Heart left ventricle (tissue), 16 donors: ENCODE results near the gene PACSIN3. TPM values are rescaled to one million over a fixed set of nuclear protein-coding genes. Genes with fewer than 3 reads are reported as not detected.
A peak's percentile ranks its signal among the peaks of the same experiment; 100 is the strongest.

Experiments
- ATAC-seq, 4 donors: fragments of 200-7000 bp; cut with Tn5 transposase; one replicate each; pipeline ENCODE4 v1.9.1; 2020 to 2022; ENCODE audit warnings: moderate library complexity in 4 of 4, mild to moderate bottlenecking in 3 of 4, moderate number of reproducible peaks in 1 of 4
- DNase-seq, 5 donors: peaks; one replicate each; pipeline ENCODE4 v3.0.0-alpha.2; 2020
- H3K27ac ChIP-seq, 12 donors: fragments of 200-600 bp; sonication (generic) in 4 of 12; one replicate each; pipeline versions ENCODE4 v1.5.0 to v1.8.0; 2016 to 2022; ENCODE audit warnings: mild to moderate bottlenecking in 2 of 12
- H3K27me3 ChIP-seq, 9 donors: fragments of 200-600 bp; sonication (generic) in 2 of 9; one replicate each; pipeline versions ENCODE4 v1.5.1 to v1.8.0; 2016 to 2022; ENCODE audit warnings: mild to moderate bottlenecking in 3 of 9
- H3K36me3 ChIP-seq, 9 donors: fragments of 200-600 bp; sonication (generic) in 2 of 9; one replicate each; pipeline versions ENCODE4 v1.5.0 to v1.8.0; 2018 to 2022; ENCODE audit warnings: mild to moderate bottlenecking in 2 of 9
- H3K4me1 ChIP-seq, 12 donors: fragments of 200-600 bp; sonication (generic) in 4 of 12; one replicate each; pipeline versions ENCODE4 v1.5.0 to v1.8.0; 2016 to 2022; ENCODE audit warnings: mild to moderate bottlenecking in 3 of 12
- H3K4me3 ChIP-seq, 12 donors: fragments of 200-600 bp; sonication (generic) in 4 of 12; one replicate each; pipeline versions ENCODE4 v1.5.0 to v1.8.0; 2017 to 2022; ENCODE audit warnings: mild to moderate bottlenecking in 9 of 12, moderate library complexity in 4 of 12
- H3K9me3 ChIP-seq, 12 donors: fragments of 200-600 bp; sonication (generic) in 4 of 12; one replicate each; pipeline versions ENCODE4 v1.5.0 to v1.8.0; 2016 to 2022; ENCODE audit warnings: mild to moderate bottlenecking in 1 of 12
- CTCF ChIP-seq, 12 donors: fragments of 200-600 bp; sonication (generic) in 4 of 12; IDR thresholded peaks; one replicate each; pipeline versions ENCODE4 v1.5.0 to v1.8.0; 2018 to 2022; ENCODE audit warnings: antibody characterized with exemption in 12 of 12, mild to moderate bottlenecking in 5 of 12
- POLR2A ChIP-seq, 2 donors: fragments of 450-650 bp; IDR thresholded peaks; one replicate each; pipeline ENCODE4 v1.6.1; 2017; ENCODE audit warnings: antibody characterized with exemption in 2 of 2, mild to moderate bottlenecking in 2 of 2, moderate library complexity in 2 of 2
- WGBS, 4 donors: extraction: QIAGEN DNeasy Blood & Tissue Kit in 2 of 4; methylation state at CpG; one replicate each; pipeline versions ENCODE4 v1.1.5 to v1.1.7; 2013 to 2018; 5-methylcytosine and 5-hydroxymethylcytosine counted together
- intact Hi-C, 10 donors: fragments of 100-400 bp; cut with DNase I; formaldehyde crosslinking; loops; one replicate each; pipeline versions ENCODE4 v1.11.1 to v1.14.2; 2022
- long read RNA-seq, 3 donors: library from polyadenylated mRNA; unstranded; transcript quantifications; one replicate each; pipeline ENCODE4 v2.0.0, GENCODE V29; 2020 to 2021
- polyA plus RNA-seq, 2 donors: library from polyadenylated mRNA; stranded (reverse); fragments of 200-250 nt; gene quantifications; one replicate each; pipeline ENCODE4 v1.2.3, GENCODE V29; 2013
- total RNA-seq, 9 donors: library from RNA; depleted of rRNA in 2 of 9; stranded (reverse); fragments of >200 nt in 2 of 9; fragmentation: NEBNext Ultra II Directional in 3 of 9; extraction: Animal tissue kit (Norgen Biotek cat#: 25700) in 3 of 9; gene quantifications; one replicate each; pipeline versions ENCODE4 v1.1.0 to v1.2.4, GENCODE V29; 2016 to 2023
- donor health status: ischemic (EF 13 %, LVEDD 7.1; RV severe dilation, severe dysfunction).
- donor health status: healthy with polysubstance abuse.
- donor health status: DM: no; HTN: yes; CAD: no.
- donor health status: DM: no; HTN: no; CAD: no.
- donor health status: ischemic (EF 25% LVEDD 6.9; RV normal size, moderate dysfunction).
- donor health status: ischemic (EF 25% LVEDD 5.7; RV mildly dilated, moderate dysfunction).
- donor health status: healthy.
- donor health status: DM: yes; HTN: yes; CAD: no.
- donor health status: ischemic (EF 35%, LVEDD 5.7; RV mildly dilated, moderate dysfunction).
- donor health status: nonischemic (EF 11% LVEDD 7.7; RV severe dilation, severe dysfunction).
- donor health status: DM: yes; HTN: yes; CAD: no.
- donor health status: PGD.
- donor health status: ischemic (EF 29% LVEDD 5.4; RV normal size, mild dysfunction).
- donor health status: nonischemic (EF 23%, LVEDD 6.1; RV moderate dilation, normal function).

Gene PACSIN3
- total RNA-seq (100 to 1,000 TPM; 127 to 330 (median 211) TPM), polyA plus RNA-seq (100 to 1,000 TPM; 123 to 282 TPM)
- long read RNA-seq, donor 1, transcript PACSIN3-201 (11 exons, 1,843 nt): major isoform, 162 of 367 reads
- long read RNA-seq, donor 1, partial matches to known transcripts: 149 of 367 reads
- long read RNA-seq, donor 1, other reads (novel, unspliced or antisense): 55 of 367 reads
- long read RNA-seq, donor 2, transcript PACSIN3-209 (11 exons, 1,845 nt): minor isoform, 5 of 645 reads
- long read RNA-seq, donor 2, transcript PACSIN3-201 (11 exons, 1,843 nt): major isoform, 252 of 645 reads
- long read RNA-seq, donor 2, transcript PACSIN3-211 (11 exons, 2,009 nt): minor isoform, 6 of 645 reads
- long read RNA-seq, donor 2, partial matches to known transcripts: 263 of 645 reads
- long read RNA-seq, donor 2, other reads (novel, unspliced or antisense): 119 of 645 reads
- long read RNA-seq, donor 3, transcript PACSIN3-201 (11 exons, 1,843 nt): major isoform, 155 of 285 reads
- long read RNA-seq, donor 3, partial matches to known transcripts: 68 of 285 reads
- long read RNA-seq, donor 3, other reads (novel, unspliced or antisense): 55 of 285 reads

GRCh38 chr11:47186076-47186699 lies at the start of gene PACSIN3:
Gene PACSIN3, minus strand, starts transcription at chr11:47186434. Its CDS starts 3,707 bp downstream, at chr11:47182727.
- peaks cover 0 to 76% (median 28%) of the 10 kb centered on the region in 12 donors for H3K4me1 ChIP-seq
- DNase-seq (peak; percentile 59 to 80 (median 67)), ATAC-seq (peak in 2 of 4 donors; percentile 51 to 55)
- 0 to 2% (median 0%) methylated on average over 3 to 80 of the region's 80 CpGs for WGBS, 4 donors
- peak within 1 kb of the TSS; percentile 62 to 95 (median 82) for H3K4me3 ChIP-seq
- H3K9me3 ChIP-seq: no peaks in the 10 kb centered on the region
- H3K27ac ChIP-seq: peak within 1 kb of the TSS; percentile 89 to 100 (median 96)
- TF ChIP-seq CTCF (IDR thresholded peaks at IDR 0.05): peak in 3 of 12 donors; percentile 13 to 39 (median 15)
- no peak for TF ChIP-seq POLR2A (IDR thresholded peaks at IDR 0.05)
- H3K27me3 ChIP-seq: peaks cover 0 to 43% (median 0%) of the 10 kb centered on the region in 9 donors
- peaks cover 0 to 6% (median 0%) of the 10 kb centered on the region in 9 donors for H3K36me3 ChIP-seq
- intact Hi-C loops: loop anchor here in 3 of 10 donors (1.0 to 5.0 kb wide), 3 partner anchors 29 to 166 kb away; partner anchors contain the start of genes DDB2 (in 1 of the 3) and MYBPC3 (in 1 of the 3)

- no peaks in the 10 kb centered on the region for H3K27me3 ChIP-seq
- no peak for DNase-seq
- H3K4me1 ChIP-seq: peaks cover 3 to 42% (median 14%) of the 10 kb centered on the region in 12 donors
- H3K27ac ChIP-seq: peak overlapping the region in 2 of 12 donors; percentile 50 to 73
- WGBS, 4 donors: 90 to 94% (median 92%) methylated on average over 12 of the region's 12 CpGs
- TF ChIP-seq POLR2A (IDR thresholded peaks at IDR 0.05): no peak
- TF ChIP-seq CTCF (IDR thresholded peaks at IDR 0.05): no peak
- H3K9me3 ChIP-seq: no peaks in the 10 kb centered on the region
- ATAC-seq: no peak
- intact Hi-C loops: loop anchor here in 3 of 10 donors (2.0 to 10.0 kb wide), 2 partner anchors 24 to 120 kb away; partner anchors contain the start of gene MYBPC3 (in 2 of the 3)
- H3K4me3 ChIP-seq: no peak overlapping the region
- peaks cover 0 to 68% (median 17%) of the 10 kb centered on the region in 9 donors for H3K36me3 ChIP-seq
These were observed 48.9 kb upstream of the PACSIN3 start for GRCh38 chr11:47235163-47235562.

GRCh38 chr11:47234669-47235100 lies 48.5 kb upstream of the PACSIN3 start:
- Histone ChIP-seq H3K27ac (peak overlapping the region in 8 of 12 donors; percentile 6 to 73 (median 48)), H3K4me1 (peaks cover 2 to 37% (median 14%) of the 10 kb centered on the region in 12 donors), H3K4me3 (no peak overlapping the region), H3K9me3 (no peaks in the 10 kb centered on the region), H3K27me3 (no peaks in the 10 kb centered on the region), H3K36me3 (peaks cover 0 to 67% (median 12%) of the 10 kb centered on the region in 9 donors)
- peak; percentile 36 to 73 (median 59) for DNase-seq
- 23 to 50% (median 37%) methylated on average over 8 to 12 of the region's 12 CpGs for WGBS, 4 donors
- peak in 3 of 4 donors; percentile 27 to 70 (median 62) for ATAC-seq
- intact Hi-C loops: loop anchor here in 3 of 10 donors (1.0 to 10.0 kb wide), 3 partner anchors 24 to 121 kb away; partner anchors contain the start of gene MYBPC3 (in 2 of the 3)
- TF ChIP-seq POLR2A (IDR thresholded peaks at IDR 0.05): no peak
- no peak for TF ChIP-seq CTCF (IDR thresholded peaks at IDR 0.05)
